ENCODE results near the gene DPY19L3. TPM values are rescaled to one million over a fixed set of nuclear protein-coding genes. Genes with fewer than 3 reads are reported as not detected.

The DPY19L3 gene
- total RNA-seq, 1 donor from 2014 or later: 83.1 TPM

DNA sequence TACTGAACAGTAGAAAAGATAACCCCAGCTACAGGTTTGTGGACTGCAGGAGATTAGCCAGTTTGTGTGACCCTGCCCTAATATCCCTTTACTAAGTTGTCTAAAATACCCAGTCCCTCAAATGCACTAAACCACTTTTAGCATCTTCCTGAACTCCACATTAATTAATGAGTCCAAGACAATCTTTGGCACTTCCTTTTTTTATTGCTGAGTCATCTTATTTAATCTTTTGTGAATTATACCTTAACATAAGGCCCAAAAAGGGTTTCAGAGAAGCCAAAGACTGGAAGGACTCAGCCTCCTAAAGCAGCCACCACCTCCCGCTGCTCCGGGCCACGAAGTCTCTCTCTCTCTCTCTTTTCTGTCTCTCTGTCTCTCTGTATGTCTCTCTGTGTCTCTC is 126.7 kb downstream of the DPY19L3 start:
- Mint-ChIP-seq H3K27me3 (ENCODE audit: insufficient read depth, low read depth) (peaks cover 9% of the 10 kb centered on the region), H3K9me3 (peaks cover 20% of the 10 kb centered on the region), H3K4me3 (no peak overlapping the region), H3K4me1 (no peaks in the 10 kb centered on the region), H3K36me3 (no peaks in the 10 kb centered on the region), H3K27ac (no peak overlapping the region)
- Histone ChIP-seq H3F3A (ENCODE audit: low read depth) (no peaks in the 10 kb centered on the region), H3K9me3 (ENCODE audit: low read depth) (no peaks in the 10 kb centered on the region), H2AFZ (replicated peaks) (no peak overlapping the region), H3K4me2 (no peak overlapping the region), H3K4me3 (no peak overlapping the region), H3K36me3 (no peaks in the 10 kb centered on the region), H3K27ac (no peak overlapping the region), H3K9ac (no peak overlapping the region), H4K20me1 (ENCODE audit: low read depth) (no peaks in the 10 kb centered on the region), H3K79me2 (ENCODE audit: low read depth) (no peaks in the 10 kb centered on the region), H3K27me3 (no peaks in the 10 kb centered on the region), H3K4me1 (no peaks in the 10 kb centered on the region)
- TF ChIP-seq, protein P1, sequence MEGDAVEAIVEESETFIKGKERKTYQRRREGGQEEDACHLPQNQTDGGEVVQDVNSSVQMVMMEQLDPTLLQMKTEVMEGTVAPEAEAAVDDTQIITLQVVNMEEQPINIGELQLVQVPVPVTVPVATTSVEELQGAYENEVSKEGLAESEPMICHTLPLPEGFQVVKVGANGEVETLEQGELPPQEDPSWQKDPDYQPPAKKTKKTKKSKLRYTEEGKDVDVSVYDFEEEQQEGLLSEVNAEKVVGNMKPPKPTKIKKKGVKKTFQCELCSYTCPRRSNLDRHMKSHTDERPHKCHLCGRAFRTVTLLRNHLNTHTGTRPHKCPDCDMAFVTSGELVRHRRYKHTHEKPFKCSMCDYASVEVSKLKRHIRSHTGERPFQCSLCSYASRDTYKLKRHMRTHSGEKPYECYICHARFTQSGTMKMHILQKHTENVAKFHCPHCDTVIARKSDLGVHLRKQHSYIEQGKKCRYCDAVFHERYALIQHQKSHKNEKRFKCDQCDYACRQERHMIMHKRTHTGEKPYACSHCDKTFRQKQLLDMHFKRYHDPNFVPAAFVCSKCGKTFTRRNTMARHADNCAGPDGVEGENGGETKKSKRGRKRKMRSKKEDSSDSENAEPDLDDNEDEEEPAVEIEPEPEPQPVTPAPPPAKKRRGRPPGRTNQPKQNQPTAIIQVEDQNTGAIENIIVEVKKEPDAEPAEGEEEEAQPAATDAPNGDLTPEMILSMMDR (IDR thresholded peaks at IDR 0.05): no peak
- TF ChIP-seq EZH2 (IDR thresholded peaks at IDR 0.05) (no peak), EZH2phosphoT487 (IDR thresholded peaks at IDR 0.05) (no peak)
- no peak for DNase-seq (ENCODE audit: low spot score)

Other genes with a start within 250 kb of the DPY19L3 start
- gene ZNF507, start 60.2 kb upstream of the DPY19L3 start, total RNA-seq (ENCODE audit: low replicate concordance): 13.0 and 22.4 TPM in 2 replicates
- 78.5 and 88.9 TPM in 2 replicates for gene PDCD5, start 175.4 kb downstream of the DPY19L3 start, total RNA-seq (ENCODE audit: low replicate concordance)

Measured in neural progenitor cell (in vitro differentiated cells).